ENCODE measurements around the gene KLHDC3. TPM values are rescaled to one million over a fixed set of nuclear protein-coding genes. Genes with fewer than 3 reads are reported as not detected.
A peak's percentile ranks its signal among the peaks of the same experiment; 100 is the strongest.

KLHDC3 gene
- total and polyA plus RNA-seq, 2 of the 13 experiments (the other 11 are each of a cell fraction or from before 2014, with no cell fraction given): 78.3 to 91.5 TPM

DNA sequence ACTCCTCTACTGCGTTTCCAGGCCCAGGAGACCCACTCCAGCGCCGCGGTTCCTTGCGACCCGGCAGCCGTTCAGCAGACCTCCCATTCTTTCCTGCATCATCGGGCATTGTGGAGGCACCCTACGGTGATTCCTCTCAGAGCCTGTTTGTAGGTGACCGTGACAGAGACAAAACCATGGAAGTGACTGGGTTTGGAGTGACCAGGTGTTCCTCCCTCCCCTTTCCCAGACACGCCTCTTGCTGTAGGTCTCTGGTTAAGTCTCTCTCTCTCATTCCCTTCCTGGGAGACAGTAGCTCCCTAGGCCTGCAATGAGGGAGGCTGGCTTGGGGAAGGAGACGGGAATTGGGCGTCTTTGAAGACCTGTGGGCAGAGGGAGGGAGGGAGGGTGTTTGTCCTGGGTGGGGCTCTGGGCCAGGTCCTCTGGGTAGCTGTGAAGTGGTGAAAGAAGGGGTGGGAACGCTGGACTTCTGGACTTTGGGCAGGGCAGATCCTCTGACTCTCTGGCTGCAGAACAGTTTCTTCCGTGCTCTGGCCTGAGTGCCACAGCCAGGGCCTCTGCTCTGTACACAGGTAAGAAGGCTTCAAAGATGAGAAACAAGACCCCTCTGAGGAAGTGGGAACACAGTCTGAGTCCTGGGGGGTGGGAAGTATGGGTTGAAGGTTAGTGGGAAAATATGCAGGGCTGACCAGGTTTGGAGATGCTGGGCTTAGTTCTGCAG lies 46.1 kb downstream of the KLHDC3 start (continued):
- TF ChIP-seq, protein P1, sequence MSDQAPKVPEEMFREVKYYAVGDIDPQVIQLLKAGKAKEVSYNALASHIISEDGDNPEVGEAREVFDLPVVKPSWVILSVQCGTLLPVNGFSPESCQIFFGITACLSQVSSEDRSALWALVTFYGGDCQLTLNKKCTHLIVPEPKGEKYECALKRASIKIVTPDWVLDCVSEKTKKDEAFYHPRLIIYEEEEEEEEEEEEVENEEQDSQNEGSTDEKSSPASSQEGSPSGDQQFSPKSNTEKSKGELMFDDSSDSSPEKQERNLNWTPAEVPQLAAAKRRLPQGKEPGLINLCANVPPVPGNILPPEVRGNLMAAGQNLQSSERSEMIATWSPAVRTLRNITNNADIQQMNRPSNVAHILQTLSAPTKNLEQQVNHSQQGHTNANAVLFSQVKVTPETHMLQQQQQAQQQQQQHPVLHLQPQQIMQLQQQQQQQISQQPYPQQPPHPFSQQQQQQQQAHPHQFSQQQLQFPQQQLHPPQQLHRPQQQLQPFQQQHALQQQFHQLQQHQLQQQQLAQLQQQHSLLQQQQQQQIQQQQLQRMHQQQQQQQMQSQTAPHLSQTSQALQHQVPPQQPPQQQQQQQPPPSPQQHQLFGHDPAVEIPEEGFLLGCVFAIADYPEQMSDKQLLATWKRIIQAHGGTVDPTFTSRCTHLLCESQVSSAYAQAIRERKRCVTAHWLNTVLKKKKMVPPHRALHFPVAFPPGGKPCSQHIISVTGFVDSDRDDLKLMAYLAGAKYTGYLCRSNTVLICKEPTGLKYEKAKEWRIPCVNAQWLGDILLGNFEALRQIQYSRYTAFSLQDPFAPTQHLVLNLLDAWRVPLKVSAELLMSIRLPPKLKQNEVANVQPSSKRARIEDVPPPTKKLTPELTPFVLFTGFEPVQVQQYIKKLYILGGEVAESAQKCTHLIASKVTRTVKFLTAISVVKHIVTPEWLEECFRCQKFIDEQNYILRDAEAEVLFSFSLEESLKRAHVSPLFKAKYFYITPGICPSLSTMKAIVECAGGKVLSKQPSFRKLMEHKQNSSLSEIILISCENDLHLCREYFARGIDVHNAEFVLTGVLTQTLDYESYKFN (CRISPR knock-in tag; conservative IDR thresholded peaks at IDR 0.05): peak; percentile 87
- peak; percentile 97 for TF ChIP-seq SSRP1 (CRISPR knock-in tag; IDR thresholded peaks at IDR 0.05)
- TF ChIP-seq NCOA2 (CRISPR knock-in tag; IDR thresholded peaks at IDR 0.05): peak; percentile 63
- peak; percentile 65 for TF ChIP-seq ERF (CRISPR knock-in tag; IDR thresholded peaks at IDR 0.05)
- 0 out of 2 replicates have a peak, but pooled peaks have one; percentile 38 for TF ChIP-seq HMG20A (CRISPR knock-in tag; IDR thresholded peaks at IDR 0.05; ENCODE audit: borderline replicate concordance)
- TF ChIP-seq ZNF776 (CRISPR knock-in tag; IDR thresholded peaks at IDR 0.05): 0 out of 2 replicates have a peak, but pooled peaks have one; percentile 37
- no peak for TF ChIP-seq ZNF891 (CRISPR knock-in tag; IDR thresholded peaks at IDR 0.05)
- TF ChIP-seq, protein P2, sequence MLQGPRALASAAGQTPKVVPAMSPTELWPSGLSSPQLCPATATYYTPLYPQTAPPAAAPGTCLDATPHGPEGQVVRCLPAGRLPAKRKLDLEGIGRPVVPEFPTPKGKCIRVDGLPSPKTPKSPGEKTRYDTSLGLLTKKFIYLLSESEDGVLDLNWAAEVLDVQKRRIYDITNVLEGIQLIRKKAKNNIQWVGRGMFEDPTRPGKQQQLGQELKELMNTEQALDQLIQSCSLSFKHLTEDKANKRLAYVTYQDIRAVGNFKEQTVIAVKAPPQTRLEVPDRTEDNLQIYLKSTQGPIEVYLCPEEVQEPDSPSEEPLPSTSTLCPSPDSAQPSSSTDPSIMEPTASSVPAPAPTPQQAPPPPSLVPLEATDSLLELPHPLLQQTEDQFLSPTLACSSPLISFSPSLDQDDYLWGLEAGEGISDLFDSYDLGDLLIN (CRISPR knock-in tag; IDR thresholded peaks at IDR 0.05; ENCODE audit: borderline replicate concordance): peak; percentile 32; the same call in 1 of the 2 replicates
- TF ChIP-seq, protein P3, sequence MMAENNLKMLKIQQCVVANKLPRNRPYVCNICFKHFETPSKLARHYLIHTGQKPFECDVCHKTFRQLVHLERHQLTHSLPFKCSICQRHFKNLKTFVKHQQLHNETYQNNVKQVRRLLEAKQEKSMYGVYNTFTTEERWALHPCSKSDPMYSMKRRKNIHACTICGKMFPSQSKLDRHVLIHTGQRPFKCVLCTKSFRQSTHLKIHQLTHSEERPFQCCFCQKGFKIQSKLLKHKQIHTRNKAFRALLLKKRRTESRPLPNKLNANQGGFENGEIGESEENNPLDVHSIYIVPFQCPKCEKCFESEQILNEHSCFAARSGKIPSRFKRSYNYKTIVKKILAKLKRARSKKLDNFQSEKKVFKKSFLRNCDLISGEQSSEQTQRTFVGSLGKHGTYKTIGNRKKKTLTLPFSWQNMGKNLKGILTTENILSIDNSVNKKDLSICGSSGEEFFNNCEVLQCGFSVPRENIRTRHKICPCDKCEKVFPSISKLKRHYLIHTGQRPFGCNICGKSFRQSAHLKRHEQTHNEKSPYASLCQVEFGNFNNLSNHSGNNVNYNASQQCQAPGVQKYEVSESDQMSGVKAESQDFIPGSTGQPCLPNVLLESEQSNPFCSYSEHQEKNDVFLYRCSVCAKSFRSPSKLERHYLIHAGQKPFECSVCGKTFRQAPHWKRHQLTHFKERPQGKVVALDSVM (CRISPR knock-in tag; IDR thresholded peaks at IDR 0.05): peak; percentile 38; the same call in 1 of the 2 replicates
- TF ChIP-seq ZNF781 (CRISPR knock-in tag; IDR thresholded peaks at IDR 0.05; ENCODE audit: borderline replicate concordance, not compliant biosample characterization): peak; percentile 84
- no peak; the same call in 1 of the 2 replicates for TF ChIP-seq DNMT3B (CRISPR knock-in tag; conservative IDR thresholded peaks at IDR 0.05)
- TF ChIP-seq MYC (CRISPR knock-in tag; IDR thresholded peaks at IDR 0.05; ENCODE audit: borderline replicate concordance): no peak
- peak; percentile 96 for TF ChIP-seq HNF4A (CRISPR knock-in tag; IDR thresholded peaks at IDR 0.05)
- TF ChIP-seq ZZZ3 (CRISPR knock-in tag; IDR thresholded peaks at IDR 0.05; ENCODE audit: borderline replicate concordance): peak; percentile 87; the same call in 1 of the 2 replicates
- TF ChIP-seq ZNF296 (CRISPR knock-in tag; conservative IDR thresholded peaks at IDR 0.05): peak; percentile 77; the same call in 1 of the 2 replicates
- TF ChIP-seq RBAK (CRISPR knock-in tag; IDR thresholded peaks at IDR 0.05): peak; percentile 72; the same call in 1 of the 2 replicates
- peak in 1 of 2 experiments; percentile 80; a peak in 2 of 4 replicates for TF ChIP-seq POLR2A (IDR thresholded peaks at IDR 0.05; ENCODE audit: insufficient read depth in 1 of 2, low read depth in 2 of 2, low read length in 2 of 2)
- TF ChIP-seq ZNF577 (CRISPR knock-in tag; IDR thresholded peaks at IDR 0.05; ENCODE audit: borderline replicate concordance, low read depth): no peak
- TF ChIP-seq GATAD2A (CRISPR knock-in tag; IDR thresholded peaks at IDR 0.05): peak; percentile 70
- peak; percentile 57; the same call in 1 of the 2 replicates for TF ChIP-seq ETV5 (CRISPR knock-in tag; IDR thresholded peaks at IDR 0.05; ENCODE audit: borderline replicate concordance)
- TF ChIP-seq MAZ (IDR thresholded peaks at IDR 0.05; ENCODE audit: borderline replicate concordance, low read depth, low read length): peak; percentile 17; the same call in 1 of the 2 replicates
- TF ChIP-seq MAZ (CRISPR knock-in tag; IDR thresholded peaks at IDR 0.05; ENCODE audit: low read depth): peak; percentile 52; the same call in 1 of the 2 replicates
- TF ChIP-seq ZNF747 (CRISPR knock-in tag; IDR thresholded peaks at IDR 0.05; ENCODE audit: borderline replicate concordance): peak; percentile 68; the same call in 1 of the 2 replicates
- 0 out of 2 replicates have a peak, but pooled peaks have one; percentile 68 for TF ChIP-seq ZNF101 (CRISPR knock-in tag; IDR thresholded peaks at IDR 0.05; ENCODE audit: borderline replicate concordance, low read depth)
